Femur (tissue), 1 donor: ENCODE measurements around the gene KCNJ2.

Experiments used
- DNase-seq: peaks from one replicate; pipeline ENCODE4 v3.0.0-alpha.2; 2017

The KCNJ2 gene

DNA sequence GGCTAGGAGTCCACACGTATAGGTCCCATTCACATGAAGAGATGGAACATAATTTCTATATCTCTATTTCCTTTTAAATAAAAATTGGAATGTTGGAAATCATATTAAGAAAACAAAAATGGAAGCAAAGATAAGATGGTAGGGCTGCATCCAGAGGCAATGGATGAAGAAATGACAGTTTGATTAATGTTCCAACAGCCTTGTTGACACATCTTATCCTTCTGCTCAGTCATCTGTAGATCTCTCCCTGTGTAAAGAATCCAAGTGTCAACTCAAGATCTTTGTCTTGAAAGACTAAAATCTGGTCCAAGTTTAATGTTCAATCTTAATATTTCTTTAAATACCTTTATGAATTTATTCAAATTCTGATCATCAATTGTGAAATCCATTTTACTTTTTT is 7.8 kb upstream of the KCNJ2 start:
- no peak for DNase-seq

DNA sequence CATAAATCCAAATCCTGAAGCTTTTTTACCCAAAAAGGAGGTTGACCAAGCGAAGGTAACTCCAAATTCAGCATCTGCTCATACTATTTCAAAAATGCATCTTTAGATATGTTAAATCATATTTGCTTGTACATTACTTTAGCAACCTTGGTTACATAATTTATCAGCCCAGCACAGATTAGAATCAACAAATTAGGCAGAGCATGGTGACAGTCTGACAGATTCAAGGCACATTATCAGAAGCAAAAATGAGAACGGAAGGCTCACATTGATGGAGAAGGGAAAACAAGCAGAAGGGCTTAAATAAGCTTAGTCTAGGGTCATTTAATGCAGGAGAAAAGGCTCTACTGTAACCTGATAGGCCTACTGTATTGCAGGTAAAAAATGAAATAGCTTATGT is 3.9 kb upstream of the KCNJ2 start:
- no peak for DNase-seq

DNA sequence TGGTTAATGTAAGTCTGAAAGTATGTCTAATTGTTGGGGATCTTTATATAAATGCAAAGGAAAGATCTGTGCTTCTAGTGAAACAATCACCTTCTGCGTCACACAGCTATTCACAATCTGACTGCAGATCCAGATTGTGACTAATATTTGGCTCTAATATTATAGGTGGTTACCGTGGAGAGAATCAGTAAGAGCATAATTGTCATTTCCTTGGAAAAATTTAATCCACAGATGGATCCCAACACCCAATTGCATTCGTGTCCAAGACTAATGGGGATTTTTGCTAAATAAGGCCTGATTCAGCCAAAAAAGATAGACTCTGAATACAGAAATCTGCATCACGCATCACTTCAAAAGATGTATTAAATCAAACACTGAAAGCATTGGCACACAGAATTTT is 2.7 kb upstream of the KCNJ2 start:
- no peak for DNase-seq

DNA sequence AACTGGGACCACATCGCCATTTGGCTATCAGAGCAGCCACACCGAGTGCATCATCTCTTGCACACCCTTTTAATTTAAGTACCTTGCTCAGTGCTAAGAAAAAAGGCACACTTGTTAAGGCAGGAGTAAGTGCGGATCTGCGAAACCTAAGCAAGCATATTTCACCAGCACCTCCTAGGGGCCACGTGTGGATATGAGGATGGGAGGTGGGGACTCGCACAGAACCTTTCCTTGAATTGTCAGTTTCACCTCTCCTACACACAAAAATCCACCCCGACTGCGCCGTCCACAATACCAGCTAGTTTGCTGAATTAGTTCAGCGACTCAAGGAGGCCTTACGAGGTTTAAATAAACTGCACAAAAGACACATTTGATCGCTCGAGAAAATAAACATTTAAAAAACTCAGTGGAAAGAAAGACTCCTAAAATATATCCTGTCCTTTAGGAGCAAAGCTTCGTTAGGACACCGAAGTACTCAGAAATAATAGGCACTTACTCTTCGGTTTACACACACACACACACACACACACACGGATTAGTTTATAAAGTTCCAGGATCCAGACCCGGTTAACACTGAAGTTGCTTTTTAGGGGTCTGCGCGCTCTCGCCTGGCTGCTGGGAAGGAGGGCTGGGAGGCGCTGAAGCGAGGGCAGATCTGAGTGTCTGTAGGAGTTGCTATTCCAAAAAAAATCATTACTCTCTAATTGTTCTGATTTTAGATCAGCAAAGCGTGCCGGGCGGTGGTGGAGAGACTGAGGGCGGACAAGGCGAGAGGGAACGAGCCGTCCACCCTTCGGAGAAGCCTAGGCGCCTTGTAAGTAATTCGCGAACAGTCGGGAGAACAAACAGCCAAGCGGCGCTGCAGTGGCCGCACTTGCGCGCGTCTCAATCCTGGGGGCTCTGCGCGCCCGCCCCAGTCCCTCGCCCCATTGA is 1.0 kb upstream of the KCNJ2 start:
- DNase-seq = peak; percentile 73

DNA sequence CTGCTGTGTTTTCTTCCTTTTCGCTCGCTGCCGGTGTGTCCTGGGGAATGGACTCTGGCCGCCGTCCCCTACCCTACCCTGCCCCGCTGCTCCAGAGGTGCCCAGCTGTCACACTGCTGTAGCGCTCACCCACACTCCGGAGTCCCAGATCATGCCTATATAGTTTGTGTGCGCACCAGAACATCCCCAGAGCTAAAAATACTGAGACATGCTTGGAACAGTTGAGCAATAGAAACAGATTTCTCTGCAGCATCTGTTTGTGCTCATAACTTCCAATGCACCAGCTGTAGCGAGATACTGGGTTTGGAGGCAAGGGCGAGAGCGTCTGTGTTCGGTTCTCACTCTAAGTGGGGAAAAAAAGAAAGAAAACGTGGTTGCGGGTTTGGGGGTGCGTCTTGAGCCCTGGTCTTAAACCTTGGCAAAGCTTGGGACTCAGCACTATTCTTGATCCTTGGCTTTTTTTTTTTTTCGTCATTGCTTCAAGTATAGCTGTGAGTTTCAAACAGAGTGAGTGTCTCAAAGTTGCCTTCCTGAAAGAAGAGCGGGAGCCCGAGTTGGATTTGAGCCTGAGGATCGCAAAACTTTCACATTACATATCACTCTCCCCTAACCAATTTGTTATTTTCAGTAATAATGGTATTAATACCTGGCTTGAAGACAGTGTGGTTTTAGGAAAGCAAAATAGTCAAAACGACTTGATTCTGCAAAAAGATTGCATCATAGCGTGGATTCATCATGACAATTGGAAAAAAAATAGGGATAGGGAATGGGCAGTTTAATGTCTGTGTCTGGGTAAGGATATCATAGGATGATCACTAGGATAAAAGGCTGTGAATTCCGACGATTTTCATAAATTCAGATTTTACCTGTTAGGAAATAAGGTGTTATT is 621 bp downstream of the KCNJ2 start:
- DNase-seq = no peak

DNA sequence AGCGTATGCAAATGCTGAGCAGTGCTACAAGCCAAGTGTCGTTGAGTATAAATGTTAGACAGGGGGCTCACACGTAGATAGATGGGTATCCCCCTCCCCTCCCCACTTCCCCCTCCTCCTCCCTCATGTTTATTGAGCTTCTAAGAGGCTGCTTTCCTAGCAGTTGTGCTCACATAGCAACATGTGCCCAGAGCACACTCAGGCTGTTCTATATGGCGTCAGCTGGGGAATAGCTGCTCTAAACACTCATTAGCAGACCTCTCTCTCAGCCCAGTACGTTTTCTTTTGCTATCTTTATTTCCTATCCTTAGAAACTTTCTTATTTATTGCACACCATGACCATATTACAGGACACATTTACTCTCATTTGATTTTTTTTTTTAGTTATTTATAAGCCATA is 1.8 kb downstream of the KCNJ2 start:
- peak; percentile 25 for DNase-seq

DNA sequence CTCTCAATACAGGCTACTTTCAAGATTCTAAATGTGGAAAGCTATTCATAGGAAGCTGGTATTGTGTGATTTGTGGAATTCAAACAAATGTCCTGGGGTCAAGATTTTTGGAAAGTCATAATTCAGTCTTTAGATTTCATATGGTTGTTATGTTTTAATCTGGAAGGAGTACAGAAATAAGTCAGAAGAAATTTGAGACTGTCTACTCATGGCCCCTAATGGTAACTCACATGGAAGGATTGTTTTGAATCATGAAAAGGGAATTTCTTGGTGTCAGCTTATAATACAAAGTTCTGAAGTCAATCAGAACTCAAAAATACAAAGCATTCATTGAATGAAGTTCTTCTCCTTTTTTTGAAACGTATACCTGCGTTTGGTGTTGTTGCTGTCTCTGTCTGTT is 3.1 kb downstream of the KCNJ2 start:
- DNase-seq = no peak

DNA sequence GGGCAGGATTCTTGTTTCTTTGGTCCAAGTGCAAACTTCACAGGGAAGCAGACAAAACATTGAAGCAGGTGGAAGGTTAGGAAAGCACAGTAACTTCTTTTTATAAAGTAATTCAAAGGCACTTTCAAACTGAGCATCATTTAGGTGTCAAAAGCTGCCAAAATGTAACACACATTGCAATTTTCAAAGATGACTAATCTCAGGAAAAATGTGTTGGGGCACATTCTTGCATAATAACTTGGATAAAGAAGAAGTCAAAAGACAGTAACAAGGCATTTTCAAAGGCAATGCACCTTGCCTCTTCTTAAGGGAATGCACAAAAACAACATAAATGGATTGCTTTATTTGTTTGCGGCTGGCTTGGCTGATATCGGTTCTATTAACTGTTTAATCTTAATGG is 3.6 kb downstream of the KCNJ2 start:
- no peak for DNase-seq

DNA sequence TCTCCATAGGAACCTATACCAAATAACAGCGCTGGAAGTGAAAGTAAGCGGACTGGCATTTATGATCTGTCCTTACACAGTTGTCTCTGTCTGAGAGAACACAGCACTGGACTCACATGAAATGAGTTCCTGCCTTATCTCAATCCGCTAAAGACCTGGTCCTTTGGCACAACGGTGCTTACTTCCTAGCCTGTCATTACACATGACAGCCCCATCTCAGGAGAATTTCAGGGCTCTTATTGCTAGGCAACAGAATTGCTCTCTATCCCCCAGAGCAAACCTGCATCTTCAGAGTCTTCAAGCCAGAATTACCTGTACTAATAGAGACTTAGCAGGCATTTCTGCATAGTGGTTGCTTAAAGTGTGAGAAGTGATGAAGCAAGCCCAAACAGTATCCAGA is 4.3 kb downstream of the KCNJ2 start:
- no peak for DNase-seq

DNA sequence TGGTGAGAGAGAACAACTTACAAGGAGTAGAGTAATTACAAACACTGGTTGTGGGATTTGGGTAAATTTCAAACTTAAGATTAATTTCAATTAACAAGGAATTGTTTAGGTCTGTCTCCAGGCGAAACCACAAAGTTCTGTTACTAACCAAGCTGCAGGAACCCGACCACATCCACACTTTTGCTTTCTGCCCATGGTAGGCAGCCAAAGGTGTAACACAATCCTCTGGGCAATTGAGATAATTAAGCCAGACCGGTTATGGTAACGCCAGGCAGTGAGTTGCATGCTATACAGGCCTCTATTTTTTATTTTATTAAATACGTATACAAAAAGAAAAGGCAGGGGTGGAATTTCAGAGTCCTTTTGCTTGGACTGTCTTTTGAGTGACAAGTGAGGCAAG is 12.0 kb downstream of the KCNJ2 start:
- DNase-seq = no peak

DNA sequence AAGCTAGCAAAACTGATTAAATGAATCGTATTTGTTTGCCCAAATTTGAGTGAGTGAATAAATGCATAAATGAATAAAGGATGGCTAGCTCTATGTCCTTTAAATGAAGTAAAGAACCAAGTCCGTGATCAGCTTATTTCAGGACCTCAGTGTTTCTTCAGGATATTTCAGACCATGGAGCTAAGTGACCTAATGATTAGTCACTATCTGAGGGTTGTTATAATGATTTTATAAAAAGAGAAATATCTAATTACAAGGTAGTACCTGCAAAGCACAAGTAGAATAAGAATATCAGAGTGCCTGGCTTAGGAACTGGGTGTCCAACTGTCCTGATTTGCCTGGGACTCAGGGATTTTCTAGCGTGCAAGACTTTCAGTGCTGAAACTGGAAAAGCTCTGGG is 12.5 kb downstream of the KCNJ2 start:
- DNase-seq = no peak

DNA sequence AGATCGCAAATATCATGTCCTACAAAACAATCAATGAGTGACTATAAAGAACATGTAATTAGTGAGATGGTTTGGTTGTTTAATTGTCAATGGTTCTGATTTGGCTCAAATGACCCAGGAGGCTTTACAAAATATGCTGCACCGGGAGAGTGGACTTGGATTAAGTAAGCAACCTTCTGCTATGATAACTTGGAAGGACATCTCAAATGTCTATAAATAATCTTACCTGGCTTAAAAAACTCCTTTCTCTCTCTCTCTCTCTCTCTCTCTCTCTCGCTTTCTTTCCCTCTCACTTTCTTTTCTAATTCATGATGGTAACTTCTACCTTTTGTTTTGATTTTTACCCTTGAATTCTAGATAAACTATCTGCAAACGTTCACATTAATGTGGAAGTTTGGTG is 14.2 kb downstream of the KCNJ2 start:
- DNase-seq = no peak

DNA sequence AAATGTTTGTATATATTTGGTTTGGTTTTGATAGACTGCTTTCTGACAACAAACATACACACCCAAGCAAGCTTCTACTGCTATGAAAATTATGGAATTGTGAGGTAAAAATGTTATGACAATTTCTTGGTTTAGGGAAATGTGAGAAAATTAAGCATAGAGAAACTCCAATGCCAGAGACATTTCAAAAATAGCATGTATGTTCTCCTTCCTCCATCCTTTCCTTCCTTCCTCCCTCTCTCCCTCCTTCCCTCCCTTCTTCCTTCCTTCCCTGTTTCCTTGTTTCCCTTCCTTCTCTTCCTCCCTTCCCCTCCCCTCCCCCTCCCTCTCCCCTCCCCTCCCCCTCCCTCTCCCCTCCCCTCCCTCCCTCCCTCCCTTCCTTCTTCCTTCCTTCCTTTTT is 14.9 kb downstream of the KCNJ2 start:
- DNase-seq = no peak

DNA sequence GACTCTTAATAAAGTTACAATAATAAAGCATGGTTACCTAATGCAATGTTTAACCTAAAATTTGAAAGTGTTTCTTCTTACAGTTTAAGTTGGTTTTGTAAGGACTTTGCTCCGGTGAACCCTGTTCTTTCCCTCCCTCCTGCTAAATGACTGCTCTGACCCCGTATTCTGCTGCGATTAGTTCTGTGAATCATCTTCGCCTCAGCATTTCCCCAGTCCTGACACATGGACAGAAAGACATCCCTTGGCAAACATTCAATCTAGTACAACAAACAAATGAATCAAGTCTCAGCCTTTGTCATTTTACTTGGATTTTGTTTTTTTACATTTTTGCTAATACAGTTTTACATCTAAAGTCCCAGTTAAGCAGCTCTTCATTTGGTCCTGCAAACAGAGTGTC is 15.4 kb downstream of the KCNJ2 start:
- DNase-seq = no peak

DNA sequence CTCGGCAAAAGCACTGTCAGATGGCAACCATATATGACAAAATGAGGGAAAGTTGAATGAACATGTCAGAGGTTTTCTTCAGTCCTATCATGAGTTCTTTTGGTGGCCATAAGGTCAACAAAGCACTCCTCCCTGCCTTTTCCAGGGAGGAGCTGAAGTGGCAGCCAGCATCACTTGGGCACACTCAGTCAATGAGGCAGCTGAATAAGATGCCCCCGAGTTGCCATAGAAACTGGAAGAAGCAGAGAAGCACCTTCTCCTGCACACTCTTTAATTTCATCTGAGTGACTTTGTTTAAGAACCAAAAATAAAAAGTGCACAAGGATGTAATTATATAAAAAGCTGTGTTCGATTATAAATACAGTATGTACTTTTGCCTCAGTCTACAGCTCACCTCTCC is 16.0 kb downstream of the KCNJ2 start:
- no peak for DNase-seq

DNA sequence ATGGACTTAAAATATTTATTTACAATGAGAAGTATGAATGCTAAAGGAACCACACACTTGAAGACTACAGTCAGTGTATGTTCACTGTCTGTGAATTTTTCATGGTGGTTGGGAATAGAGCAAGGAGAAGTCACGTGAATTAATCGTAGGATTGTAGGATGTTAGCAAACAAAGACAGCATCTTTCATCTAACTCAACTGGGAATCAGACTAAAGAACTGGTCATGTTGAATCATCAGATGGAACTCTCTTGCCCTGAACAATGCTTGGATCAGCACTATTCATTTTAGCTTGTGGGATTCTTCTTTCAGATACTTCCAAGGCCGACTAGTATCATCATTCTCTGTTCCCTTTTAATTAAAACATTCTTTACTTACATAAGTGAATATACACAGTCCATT is 18.1 kb downstream of the KCNJ2 start:
- no peak for DNase-seq

DNA sequence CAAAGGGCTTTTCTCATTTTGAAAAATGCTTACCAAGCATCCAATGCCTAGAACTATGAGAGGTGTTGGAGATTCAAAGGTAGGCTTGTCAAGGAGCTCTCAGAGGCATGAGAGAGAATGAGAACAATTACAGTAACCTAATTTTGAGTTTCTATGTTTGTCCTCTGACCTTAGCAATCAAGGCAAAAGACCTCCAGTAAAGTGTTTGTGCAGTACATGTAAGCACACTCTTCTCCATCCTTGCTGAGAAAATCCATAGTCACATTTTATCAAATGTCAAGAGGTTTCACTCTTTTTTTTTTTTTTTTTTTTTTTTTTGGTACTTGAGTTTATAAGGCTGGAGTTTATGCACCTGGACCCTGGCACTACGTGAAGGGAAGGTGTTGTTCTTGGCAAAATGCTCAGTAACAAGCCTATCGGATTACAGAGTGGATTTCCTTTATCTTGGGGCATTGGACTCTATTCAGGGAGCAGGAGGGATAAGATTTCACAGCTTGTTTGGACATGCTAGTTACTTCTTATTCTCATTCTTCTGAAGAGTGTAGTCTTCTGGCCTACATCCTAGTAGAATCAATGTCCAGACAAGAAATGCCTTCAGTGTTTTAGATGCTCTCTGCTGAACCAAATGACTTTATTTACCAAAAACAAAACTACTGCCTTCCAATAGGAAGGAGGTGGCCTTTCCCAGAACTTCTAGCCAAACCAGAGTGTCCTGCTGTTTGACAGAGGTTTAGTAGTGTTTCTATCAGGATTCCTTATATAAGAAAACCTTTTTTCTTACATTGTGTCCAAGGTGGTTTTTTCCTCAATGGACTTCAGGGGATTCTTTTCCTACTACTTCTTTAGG is 21.9 kb downstream of the KCNJ2 start:
- no peak for DNase-seq

DNA sequence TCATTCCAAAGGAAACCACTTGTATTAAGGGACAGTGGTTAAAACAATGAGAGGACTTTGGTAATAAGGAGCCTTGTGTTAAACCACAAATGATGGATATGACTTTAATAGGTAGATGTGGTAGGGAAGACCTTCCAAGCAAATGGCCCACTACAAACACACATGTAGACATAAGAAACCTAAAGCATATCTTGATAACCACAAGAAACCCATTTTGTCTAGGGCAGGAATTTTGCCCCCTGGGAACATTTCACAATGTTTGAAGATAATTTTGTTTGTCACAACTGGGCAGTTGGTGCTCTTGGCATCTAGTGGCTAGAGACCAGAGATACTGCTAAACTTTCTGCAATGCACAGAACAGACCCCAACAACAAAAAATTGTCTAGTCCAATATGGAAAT is 25.8 kb downstream of the KCNJ2 start:
- no peak for DNase-seq

DNA sequence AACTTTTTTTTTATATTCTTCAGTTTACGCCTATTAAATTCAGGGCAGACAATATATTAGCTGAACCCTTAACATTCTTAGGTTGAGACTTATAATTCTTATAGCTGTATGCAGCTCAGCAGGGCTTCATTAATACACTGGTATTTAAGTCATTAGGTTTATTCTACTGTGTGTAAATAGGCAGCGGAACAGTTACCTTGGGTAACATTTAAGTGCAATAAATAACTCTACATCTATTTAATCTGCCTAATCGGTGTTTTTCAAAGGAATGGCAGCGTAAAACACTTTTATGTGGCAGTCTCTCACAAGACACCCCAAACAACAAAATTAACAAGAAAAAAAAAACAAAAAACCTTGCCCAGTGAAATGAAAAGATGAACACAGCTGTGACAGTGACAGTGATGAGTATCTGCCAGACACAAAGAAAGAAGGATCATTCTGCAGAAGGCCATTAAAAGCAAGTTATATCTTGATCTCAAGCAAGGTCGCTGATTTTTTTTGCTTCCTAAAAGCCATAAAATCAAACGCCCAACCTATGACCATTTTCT is 32.6 kb downstream of the KCNJ2 start:
- DNase-seq = no peak

DNA sequence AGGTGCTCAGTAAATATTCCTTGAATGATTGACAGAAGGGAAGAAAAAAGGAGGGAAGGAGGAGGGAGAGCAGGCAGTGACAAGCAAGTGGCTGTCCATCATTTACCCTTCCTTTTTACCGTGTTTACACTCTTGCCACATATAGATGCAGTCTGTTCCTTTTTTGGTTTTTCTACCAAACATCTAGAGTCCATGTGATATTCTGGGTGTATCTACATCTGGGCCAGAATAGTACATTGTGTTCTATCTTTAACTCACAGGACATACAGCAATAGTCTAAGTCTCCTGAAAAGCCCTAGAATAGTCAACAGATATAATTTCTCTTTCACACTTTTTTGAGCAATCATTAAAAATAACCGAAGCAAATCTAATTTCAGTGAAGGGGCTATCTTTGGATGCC is 33.5 kb downstream of the KCNJ2 start:
- DNase-seq = no peak

DNA sequence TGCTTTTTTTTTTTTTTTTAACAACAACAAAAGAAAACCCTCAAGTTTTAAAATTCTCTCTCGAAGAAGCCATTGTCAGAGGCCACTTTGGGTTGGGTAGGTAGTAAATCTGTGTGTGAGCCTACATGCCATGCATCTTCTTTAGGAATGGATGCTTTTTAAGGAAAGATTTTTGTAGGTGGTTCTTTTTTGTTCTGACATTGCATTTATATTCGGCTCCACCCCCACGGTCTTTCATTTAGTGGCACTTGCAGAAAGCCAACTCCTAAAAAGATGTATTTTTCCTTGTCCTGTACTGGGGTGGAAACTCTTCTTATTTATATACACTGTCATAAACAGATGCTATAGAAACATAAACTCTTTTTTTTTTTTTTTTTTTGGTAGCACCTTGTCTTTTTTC is 35.1 kb downstream of the KCNJ2 start:
- DNase-seq = no peak

DNA sequence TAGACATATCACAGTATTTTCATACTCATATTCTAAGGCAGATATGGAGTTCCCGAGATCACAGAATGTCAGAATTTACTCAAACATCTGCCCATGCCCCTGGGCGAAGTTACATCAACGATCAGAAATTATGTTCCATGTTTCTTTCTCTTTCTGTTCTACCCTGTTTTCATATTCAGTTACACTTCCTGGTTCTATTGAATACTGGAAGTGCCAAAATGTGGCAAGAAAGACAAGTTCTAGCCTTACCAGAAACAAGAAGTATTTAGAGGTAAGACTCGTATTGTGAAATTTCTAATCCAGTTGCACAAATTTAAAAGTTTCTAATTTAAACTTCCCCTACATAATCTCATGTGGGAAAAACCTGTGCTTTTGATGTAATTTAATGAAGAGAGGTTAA is 36.1 kb downstream of the KCNJ2 start:
- DNase-seq = no peak
